Globus pallidus (tissue), 1 donor: ENCODE measurements around the gene CAND2.
A peak's percentile ranks its signal among the peaks of the same experiment; 100 is the strongest.

Source experiments
- DNase-seq: peaks from one replicate; pipeline ENCODE4 v3.0.0-alpha.2; 2015; ENCODE audit warnings: low spot score

The CAND2 gene

DNA sequence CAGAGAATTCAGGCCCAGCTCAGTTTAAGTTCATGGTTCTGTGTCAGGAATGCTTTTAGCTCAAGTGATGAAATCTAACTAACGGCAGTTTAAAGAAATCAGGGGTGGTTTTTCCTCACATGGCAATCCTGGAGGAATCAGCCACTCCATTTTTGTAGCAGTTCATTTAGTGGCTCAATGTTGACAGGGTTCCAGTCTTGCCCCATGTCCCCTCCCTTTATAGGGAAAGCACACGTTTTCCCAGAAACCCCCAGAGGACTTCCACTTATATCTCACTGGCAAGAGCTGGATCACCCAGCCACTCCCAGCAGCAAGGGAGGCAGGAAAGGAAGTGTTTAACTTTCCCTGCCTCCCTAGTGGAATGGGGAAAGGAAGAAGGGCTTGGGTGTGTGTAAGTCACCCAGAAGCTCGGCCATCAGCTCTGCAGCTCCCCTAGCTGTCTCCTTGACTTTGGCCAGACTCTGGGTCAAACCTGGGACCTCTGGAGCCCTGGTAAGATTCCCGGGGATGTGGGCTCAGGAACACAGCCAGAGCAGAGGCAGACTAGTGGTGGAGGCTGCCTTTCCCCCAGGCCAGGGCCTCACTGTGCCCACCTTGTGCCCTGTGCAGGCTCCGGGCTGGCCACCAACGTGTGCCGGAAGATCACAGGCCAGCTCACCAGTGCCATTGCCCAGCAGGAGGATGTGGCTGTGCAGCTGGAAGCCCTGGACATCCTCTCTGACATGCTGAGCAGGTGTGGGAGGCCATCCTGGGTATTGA is 11.3 kb downstream of the CAND2 start:
- no peak for DNase-seq

GRCh38 chr3:12808587-12808986 is 12.1 kb downstream of the CAND2 start:
- DNase-seq: no peak

DNA sequence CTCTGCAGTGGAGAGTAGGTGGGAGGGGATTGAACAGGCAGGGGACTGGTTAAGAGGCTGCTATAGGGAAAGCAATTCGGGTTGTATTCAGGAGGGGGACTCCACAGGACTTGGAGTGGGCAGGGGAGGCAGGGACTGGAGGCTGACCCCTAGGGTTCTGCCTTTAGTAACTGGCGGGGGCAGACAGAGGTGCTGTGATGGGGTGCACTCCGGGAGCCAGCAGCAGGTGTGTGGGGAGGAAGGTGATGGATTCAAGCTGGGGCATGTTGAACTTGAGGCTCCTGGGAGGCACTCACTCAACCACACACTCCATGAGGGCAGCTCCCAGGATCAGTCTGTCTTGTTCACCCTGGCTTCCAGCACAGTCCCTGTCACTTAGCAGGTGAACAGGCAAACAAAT is 12.5 kb downstream of the CAND2 start:
- DNase-seq: no peak

- DNase-seq: no peak
Observed at GRCh38 chr3:12809435-12809834, 13.0 kb downstream of the CAND2 start.

DNA sequence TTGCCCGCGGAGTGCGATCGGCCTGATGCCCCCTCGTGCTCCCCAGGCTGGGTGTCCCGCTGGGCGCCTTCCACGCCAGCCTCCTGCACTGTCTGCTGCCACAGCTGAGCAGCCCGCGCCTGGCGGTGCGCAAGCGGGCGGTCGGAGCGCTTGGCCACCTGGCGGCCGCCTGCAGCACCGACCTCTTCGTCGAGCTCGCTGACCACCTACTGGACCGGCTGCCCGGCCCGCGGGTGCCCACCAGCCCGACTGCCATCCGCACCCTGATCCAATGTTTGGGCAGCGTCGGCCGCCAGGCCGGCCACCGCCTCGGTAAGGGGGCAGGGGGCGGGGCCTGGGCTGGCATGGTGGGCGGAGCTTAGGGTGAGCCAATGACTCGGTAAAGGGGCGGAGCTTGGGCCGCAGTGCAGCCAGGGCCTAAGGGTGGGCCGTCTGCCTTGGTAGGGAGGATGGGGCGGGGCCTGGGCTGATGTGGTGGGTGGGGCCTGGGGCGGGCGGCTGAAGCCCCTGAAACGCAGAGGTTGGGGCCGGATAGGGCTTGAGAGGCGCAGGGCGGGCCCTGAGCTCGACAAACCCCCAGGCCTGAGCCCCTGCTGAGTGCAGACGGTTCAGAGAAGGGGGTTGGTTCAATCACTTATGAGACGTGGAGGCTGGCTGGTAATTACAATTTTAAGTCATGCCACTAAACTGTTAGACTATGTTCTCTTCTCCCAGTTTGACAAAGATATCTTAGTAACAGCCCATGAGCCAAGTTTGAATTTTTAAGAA is 13.7 kb downstream of the CAND2 start:
- peak; percentile 97 for DNase-seq

DNA sequence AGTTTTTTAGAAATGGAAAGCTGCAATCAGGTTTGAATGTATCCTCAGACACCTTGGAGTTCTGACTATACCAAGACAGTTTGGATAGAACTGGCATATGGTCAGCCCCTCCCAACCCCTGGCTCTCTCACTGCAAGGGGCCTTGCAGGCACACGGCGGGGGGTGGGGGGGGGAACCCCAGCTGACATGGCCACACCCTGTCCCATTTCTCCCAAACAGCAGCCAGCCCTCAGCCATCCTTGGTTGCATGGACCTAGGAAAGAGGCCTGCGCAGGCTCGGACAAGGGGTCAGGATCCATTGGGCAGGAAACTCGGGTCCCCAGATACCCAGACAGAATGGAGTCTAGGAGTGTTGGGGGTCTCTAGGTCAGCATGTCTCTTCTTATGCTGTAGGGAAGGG is 14.5 kb downstream of the CAND2 start:
- no peak for DNase-seq

- DNase-seq: no peak
Observed at GRCh38 chr3:12812812-12813211, 16.3 kb downstream of the CAND2 start.

DNA sequence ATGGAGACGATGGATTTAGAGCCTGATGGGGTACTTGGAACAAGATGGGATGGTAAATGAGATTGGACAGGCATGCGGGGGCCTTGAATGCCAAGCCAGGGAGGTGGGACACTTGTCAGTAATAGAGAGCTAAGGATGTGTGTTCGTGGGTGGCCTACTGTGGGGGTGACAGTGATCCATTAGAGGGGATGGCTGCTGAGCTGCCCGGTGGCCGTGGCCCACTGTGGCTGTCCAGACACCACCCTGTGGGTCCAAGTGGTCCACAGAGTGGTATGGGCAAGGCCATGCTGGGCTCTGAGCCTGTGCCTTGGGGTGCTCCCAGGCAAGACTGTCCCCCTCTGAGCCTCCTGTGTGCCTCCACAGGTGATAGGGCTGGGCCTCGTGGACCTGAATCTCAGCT is 17.5 kb downstream of the CAND2 start:
- DNase-seq: no peak

DNA sequence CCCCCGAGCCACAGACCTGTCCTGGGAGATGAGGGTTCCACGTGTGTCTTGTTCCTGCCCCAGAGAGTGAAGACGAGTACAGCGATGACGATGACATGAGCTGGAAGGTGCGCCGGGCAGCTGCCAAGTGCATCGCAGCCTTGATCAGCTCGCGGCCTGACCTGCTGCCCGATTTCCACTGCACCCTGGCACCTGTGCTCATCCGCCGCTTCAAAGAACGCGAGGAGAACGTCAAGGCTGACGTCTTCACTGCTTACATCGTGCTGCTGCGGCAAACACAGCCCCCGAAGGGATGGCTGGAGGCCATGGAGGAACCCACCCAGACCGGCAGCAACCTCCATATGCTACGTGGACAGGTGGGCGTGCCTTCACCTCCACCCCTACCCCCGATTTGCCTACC is 18.6 kb downstream of the CAND2 start:
- no peak for DNase-seq

DNA sequence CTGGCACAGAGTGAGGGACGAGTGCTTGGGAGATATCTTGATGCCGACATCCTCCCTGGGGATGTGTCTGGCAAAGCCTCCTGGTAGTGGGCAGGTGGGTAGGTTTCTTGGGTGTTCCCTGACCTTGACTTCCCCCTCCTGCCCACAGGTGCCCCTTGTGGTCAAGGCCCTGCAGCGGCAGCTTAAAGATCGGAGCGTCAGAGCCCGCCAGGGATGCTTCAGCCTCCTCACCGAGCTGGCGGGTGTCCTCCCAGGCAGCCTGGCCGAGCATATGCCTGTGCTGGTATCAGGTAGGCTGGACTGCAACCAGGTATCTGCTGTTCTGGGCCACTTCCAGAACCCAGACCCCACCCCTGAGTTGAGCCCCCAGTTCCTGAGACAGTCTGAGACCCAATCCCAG is 19.2 kb downstream of the CAND2 start:
- DNase-seq: no peak

DNA sequence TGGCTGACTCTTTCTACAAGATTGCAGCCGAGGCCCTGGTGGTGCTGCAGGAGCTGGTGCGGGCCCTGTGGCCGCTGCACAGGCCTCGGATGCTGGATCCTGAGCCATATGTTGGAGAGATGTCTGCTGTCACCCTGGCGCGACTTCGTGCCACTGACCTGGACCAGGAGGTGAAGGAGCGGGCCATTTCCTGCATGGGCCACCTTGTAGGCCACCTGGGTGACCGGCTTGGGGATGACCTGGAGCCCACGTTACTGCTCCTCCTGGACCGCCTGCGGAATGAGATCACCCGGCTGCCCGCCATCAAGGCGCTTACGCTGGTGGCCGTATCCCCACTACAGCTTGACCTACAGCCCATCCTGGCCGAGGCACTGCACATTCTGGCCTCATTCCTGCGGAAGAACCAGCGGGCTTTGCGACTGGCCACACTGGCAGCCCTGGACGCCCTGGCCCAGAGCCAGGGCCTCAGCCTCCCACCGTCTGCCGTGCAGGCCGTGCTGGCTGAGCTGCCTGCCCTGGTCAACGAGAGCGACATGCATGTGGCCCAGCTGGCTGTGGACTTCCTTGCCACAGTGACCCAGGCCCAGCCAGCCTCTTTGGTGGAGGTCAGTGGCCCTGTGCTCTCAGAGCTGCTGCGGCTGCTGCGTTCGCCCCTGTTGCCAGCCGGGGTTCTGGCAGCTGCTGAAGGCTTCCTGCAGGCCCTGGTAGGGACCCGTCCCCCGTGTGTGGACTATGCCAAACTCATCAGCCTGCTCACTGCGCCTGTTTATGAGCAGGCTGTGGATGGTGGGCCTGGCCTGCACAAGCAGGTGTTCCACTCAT is 20.3 kb downstream of the CAND2 start:
- no peak for DNase-seq

- DNase-seq: no peak
Observed at GRCh38 chr3:12817343-12817710, 20.8 kb downstream of the CAND2 start.

GRCh38 chr3:12818273-12818672 is 21.8 kb downstream of the CAND2 start:
- DNase-seq: no peak

DNA sequence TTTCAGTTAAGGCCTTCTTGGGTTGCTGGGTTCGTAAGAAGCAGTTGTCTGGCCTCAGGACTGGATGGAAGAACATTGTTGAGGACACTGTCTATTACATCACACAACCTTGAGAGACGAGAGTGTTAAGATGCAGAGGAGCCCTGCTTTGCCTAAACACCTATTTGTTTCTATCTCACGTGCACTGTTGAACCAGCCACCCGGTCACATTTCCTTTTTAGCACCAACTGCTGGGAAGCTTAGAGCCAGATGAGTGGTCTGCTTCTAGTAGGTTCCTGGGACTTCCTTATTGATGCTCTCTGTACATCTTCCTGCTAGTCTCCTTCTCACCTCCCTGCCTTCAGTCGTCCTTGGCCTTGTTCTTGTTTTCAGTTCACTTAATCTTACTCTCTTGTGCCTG is 22.3 kb downstream of the CAND2 start:
- DNase-seq: no peak

- no peak for DNase-seq
Observed at GRCh38 chr3:12822725-12823373, 26.4 kb downstream of the CAND2 start.

DNA sequence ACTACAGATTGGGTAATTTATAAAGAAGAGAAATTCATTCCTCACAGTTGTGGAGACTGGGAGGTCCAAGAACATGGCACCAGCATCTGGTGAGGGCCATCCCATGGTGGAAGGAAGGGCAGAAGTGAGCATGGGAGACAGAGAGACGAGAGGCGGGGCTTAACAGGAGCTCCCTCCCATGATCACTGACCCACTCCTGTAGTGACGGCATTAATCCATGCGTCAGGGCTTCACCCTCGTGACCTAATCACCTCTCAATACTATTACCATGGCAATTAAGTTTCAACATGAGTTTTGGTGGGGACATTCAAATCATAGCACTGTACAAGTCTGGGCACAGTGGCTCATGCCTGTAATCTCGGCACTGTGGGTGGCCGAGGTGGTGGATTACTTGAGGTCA is 27.8 kb downstream of the CAND2 start:
- DNase-seq: no peak

DNA sequence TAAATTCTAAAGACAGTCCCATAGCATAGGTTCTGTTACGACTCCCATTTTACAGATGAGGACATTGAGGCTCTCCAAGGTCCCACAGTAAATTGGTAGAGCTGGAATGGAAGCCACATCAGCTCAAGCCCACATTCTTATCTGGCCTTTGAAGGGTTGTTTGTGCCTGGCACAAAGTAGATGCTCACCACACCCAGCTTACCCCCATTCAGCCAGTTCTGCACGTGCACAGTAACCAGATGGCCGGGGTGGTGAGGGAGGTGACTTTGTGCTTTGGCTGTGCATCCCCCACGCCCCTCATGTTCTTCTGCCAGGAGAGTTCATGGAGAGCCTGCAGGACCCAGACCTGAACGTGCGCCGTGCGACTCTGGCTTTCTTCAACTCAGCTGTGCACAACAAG is 28.7 kb downstream of the CAND2 start:
- DNase-seq: no peak

DNA sequence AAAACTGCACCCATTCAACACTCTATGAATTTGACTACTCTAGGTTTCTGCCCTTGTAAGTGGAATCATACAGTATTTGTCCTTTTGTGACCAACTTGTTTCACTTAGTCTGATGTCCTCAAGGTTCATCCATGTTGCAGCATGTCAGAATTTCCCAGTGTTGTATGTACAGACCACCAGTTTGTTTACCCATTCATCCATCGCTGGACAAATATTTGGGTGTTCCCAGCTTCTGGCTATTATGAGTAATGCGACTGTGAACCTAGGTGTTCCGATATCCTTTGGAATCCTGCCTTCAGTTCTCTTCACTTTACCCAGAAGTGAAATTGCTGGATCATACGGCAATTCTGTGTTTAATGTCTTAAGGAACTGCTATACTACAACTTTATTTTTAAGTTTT is 32.3 kb downstream of the CAND2 start:
- DNase-seq: no peak

- DNase-seq: no peak
Observed at GRCh38 chr3:12829404-12829803, 32.9 kb downstream of the CAND2 start.

DNA sequence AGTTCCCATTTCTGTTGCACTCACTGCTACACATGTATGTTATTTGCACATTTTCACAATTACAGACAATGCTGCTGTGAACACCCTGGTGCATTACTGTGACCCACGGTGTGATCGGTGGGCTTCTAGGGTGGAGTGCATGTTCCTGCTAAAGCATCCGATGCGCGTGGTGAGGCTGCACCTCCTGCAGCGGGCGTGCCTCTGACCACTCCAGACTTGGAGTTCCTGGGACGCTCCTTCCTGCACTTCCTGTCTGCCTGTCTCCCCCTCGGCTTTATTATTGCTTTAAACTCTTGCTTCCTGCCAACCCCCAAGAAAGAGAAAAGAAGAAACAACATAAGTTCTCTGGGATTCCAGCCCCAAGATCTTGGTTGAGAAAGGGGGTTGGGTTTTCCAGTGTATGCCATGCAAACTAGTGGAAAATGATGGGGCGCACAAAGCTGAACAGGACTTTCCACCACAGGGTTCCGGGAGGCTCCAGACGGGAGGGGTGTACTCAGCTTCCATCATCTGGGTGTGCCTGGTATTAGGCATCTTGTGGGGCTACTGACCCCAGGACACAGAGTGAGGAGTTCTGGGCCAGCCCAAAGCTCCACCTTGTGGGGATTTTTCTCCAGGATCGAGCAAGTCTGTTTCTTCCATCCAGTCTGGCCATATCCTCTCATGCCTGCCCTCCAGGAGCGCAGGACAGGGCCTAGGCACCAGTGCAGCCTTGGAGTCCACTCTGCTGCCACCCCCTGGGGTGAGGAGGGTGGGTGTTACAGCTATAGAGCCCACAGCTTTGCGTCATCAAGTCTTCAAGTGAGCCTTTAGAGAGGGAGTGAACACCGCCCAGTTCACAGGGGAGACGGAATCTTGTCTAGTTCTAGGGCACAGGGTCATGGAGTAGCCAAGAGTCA is 33.7 kb downstream of the CAND2 start:
- DNase-seq: no peak

GRCh38 chr3:12830785-12831156 is 34.3 kb downstream of the CAND2 start:
- no peak for DNase-seq
